B cell (primary cell): ENCODE measurements around the gene SMIM36. TPM values are rescaled to one million over a fixed set of nuclear protein-coding genes. Genes with fewer than 3 reads are reported as not detected.

Source experiments
- ATAC-seq: fragments of 200-7000 bp; cut with Tn5 transposase; one replicate; pipeline ENCODE4 v1.10.0; 2021; ENCODE audit warnings: low read depth, mild to moderate bottlenecking, moderate number of reproducible peaks, moderate library complexity
- CTCF ChIA-PET: fragments of 350-600 bp; sonication (Branson Sonifier 250); formaldehyde crosslinking; loops from one replicate; lab custom pipeline; 2021; ENCODE audit warnings: antibody characterized with exemption, inconsistent platforms; lab: Charles Lee
- POLR2A ChIA-PET: fragments of 350-600 bp; sonication (Branson Sonifier 250); formaldehyde crosslinking; loops from one replicate; lab custom pipeline; 2021; ENCODE audit warnings: antibody characterized with exemption; lab: Charles Lee
- DNase-seq: peaks from one replicate; pipeline ENCODE4 v3.0.0; 2013
- H2AFZ ChIP-seq: 2 replicates; pipeline ENCODE4 v1.6.1; 2012; ENCODE audit warnings: mild to moderate bottlenecking, low read depth, low read length; ENCODE audit not compliant: insufficient read depth, poor library complexity, severe bottlenecking
- H3K27ac ChIP-seq, 2 donors: 1 replicate in 1 of 2; 2 replicates in 1 of 2; pipeline ENCODE4 v1.5.1; 2012 to 2013; ENCODE audit warnings: low read length in 2 of 2, mild to moderate bottlenecking in 2 of 2, moderate library complexity in 1 of 2
- H3K27me3 ChIP-seq, 4 experiments: fragments of 200-600 bp in 1 of 4; sonication (generic) in 1 of 4; replicated peaks in 1 of 4; 1 replicate in 2 of 4; 2 replicates in 2 of 4; pipeline versions ENCODE4 v1.6.1 to v1.7.0; 2013 to 2016; ENCODE audit warnings: low read length in 3 of 4, mild to moderate bottlenecking in 2 of 4, mixed read lengths in 1 of 4, moderate library complexity in 1 of 4; ENCODE audit not compliant: insufficient read depth in 4 of 4, control insufficient read depth in 3 of 4; ENCODE audit errors: control extremely low read depth in 1 of 4
- H3K36me3 ChIP-seq, 2 experiments: replicated peaks in 1 of 2; 1 replicate in 1 of 2; 2 replicates in 1 of 2; pipeline versions ENCODE4 v1.6.1 to v1.7.1; 2013; ENCODE audit warnings: low read length in 1 of 2; ENCODE audit not compliant: insufficient read depth in 2 of 2, control insufficient read depth in 1 of 2; ENCODE audit errors: control extremely low read depth in 1 of 2, extremely low read depth in 1 of 2
- H3K4me1 ChIP-seq, 2 donors: fragments of 200-600 bp in 1 of 2; sonication (generic) in 1 of 2; 1 replicate in 1 of 2; 2 replicates in 1 of 2; pipeline versions ENCODE4 v1.5.1 to v1.6.1; 2013 to 2017; ENCODE audit warnings: low read length in 2 of 2; ENCODE audit not compliant: control insufficient read depth in 2 of 2, insufficient read depth in 2 of 2
- H3K4me2 ChIP-seq: replicated peaks from 2 replicates; pipeline ENCODE3; 2012; ENCODE audit warnings: mild to moderate bottlenecking, low read depth, low read length; ENCODE audit not compliant: poor library complexity, severe bottlenecking
- H3K4me3 ChIP-seq, 5 experiments: fragments of 200-600 bp in 1 of 5; sonication (generic) in 1 of 5; 1 replicate in 3 of 5; 2 replicates in 2 of 5; pipeline versions ENCODE4 v1.5.1 to v1.7.0; 2011 to 2016; ENCODE audit warnings: low read length in 4 of 5, mild to moderate bottlenecking in 4 of 5, low read depth in 2 of 5, control low read depth in 1 of 5, moderate library complexity in 1 of 5; ENCODE audit not compliant: insufficient read depth in 1 of 5; ENCODE audit errors: control extremely low read depth in 1 of 5, extremely low read depth in 1 of 5
- H3K79me2 ChIP-seq: fragments of 200-600 bp; sonication (generic); one replicate; pipeline ENCODE4 v1.6.0; 2016; ENCODE audit warnings: low read length; ENCODE audit not compliant: control insufficient read depth, insufficient read depth
- H3K9ac ChIP-seq: fragments of 200-600 bp; sonication (generic); 2 replicates; pipeline ENCODE4 v1.6.1; 2017; ENCODE audit warnings: mild to moderate bottlenecking, low read length, moderate library complexity
- H3K9me3 ChIP-seq, 3 donors: one replicate each; pipeline versions ENCODE4 v1.6.1 to v1.7.1; 2013; ENCODE audit warnings: low read length in 2 of 3; ENCODE audit not compliant: control insufficient read depth in 2 of 3, insufficient read depth in 1 of 3; ENCODE audit errors: control extremely low read depth in 1 of 3
- H4K20me1 ChIP-seq: 2 replicates; pipeline ENCODE4 v1.6.0; 2012; ENCODE audit warnings: mild to moderate bottlenecking, low read length; ENCODE audit not compliant: insufficient read depth, control insufficient read depth, poor library complexity, severe bottlenecking
- H3K27ac Mint-ChIP-seq: one replicate; pipeline ENCODE4 v1.8.0; 2021; ENCODE audit warnings: mixed read lengths
- H3K27me3 Mint-ChIP-seq: one replicate; pipeline ENCODE4 v1.8.0; 2021; ENCODE audit warnings: mixed read lengths
- H3K4me1 Mint-ChIP-seq: one replicate; pipeline ENCODE4 v1.8.0; 2021; ENCODE audit warnings: mixed read lengths
- H3K4me3 Mint-ChIP-seq: one replicate; pipeline ENCODE4 v1.8.0; 2021; ENCODE audit warnings: mixed read lengths
- H3K9me3 Mint-ChIP-seq: one replicate; pipeline ENCODE4 v1.8.0; 2022; ENCODE audit warnings: mixed read lengths; ENCODE audit not compliant: insufficient read depth
- EZH2 ChIP-seq: IDR thresholded peaks from 2 replicates; pipeline ENCODE4 v1.6.1; 2012; ENCODE audit warnings: borderline replicate concordance, low read depth, mild to moderate bottlenecking, moderate library complexity, low read length; ENCODE audit not compliant: insufficient read depth, poor library complexity, severe bottlenecking
- WGBS: methylation state at CpG from one replicate; pipeline ENCODE4 v1.1.5; 2013; ENCODE audit warnings: missing lambda C conversion rate; ENCODE audit not compliant: insufficient coverage; 5-methylcytosine and 5-hydroxymethylcytosine counted together
- intact Hi-C: fragments of 100-400 bp; cut with micrococcal nuclease; formaldehyde crosslinking; loops from one replicate; pipeline ENCODE4 v1.10.0; 2022
- polyA plus RNA-seq: library from polyadenylated mRNA; depleted of rRNA; stranded (reverse); fragments of >200 nt; gene quantifications from 2 replicates; pipeline ENCODE4 v1.2.3, GENCODE V29; 2012
- total RNA-seq, 2 donors: library from RNA; stranded (reverse); fragments of 120-200 nt in 1 of 2; gene quantifications; 1 replicate in 1 of 2; 2 replicates in 1 of 2; pipeline versions ENCODE4 v1.2.3 to v1.2.4, GENCODE V29; 2013 to 2022
- TF ChIP-seq, protein P1 (sequence below): fragments of 200-600 bp; IDR thresholded peaks from one replicate; pipeline ENCODE4 v1.8.0; 2022; ENCODE audit warnings: antibody characterized with exemption, mild to moderate bottlenecking

Gene SMIM36
- total and polyA plus RNA-seq, 2 donors (not counting 1 experiment from before 2014, with no cell fraction given), result not detected

DNA sequence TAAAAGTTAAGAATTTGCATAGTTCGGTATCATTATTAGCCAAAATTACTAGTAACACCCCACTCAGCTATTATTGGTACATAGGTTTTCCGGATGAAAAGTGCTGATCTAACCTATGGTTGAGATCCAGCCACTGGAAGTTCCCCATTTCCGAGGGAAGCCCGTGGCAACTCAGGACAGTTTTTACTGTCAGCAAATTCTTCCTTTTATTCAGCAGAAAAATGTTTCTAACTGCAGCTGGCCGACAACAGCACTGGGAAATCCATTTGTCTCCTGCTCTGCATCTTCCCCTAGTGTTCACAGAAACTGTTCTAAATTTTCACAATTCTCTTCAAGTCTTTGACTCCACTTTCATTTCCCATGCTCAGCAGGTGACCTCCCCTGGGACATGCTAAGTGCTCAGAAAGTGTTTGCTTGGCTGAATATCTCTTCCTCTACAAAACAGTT is 74.1 kb downstream of the SMIM36 start:
- peak overlapping the region; percentile 76 for H3K27ac Mint-ChIP-seq
- intact Hi-C loops, result loop anchor here (1.0 kb wide), 1 partner anchor 17 kb away; no protein-coding TSS in a partner anchor

More for the DNA sequence above, 74.1 kb downstream of the SMIM36 start:
- ATAC-seq (peak; percentile 95), DNase-seq (peak; percentile 90)
- H3K27ac ChIP-seq, result peak overlapping the region; percentile 60 to 64
- Mint-ChIP-seq H3K4me3 (peak overlapping the region; percentile 52), H3K9me3 (no peaks in the 10 kb centered on the region), H3K4me1 (peaks cover 40% of the 10 kb centered on the region), H3K27me3 (no peaks in the 10 kb centered on the region)
- 0% methylated on average over 4 of the region's 5 CpGs for WGBS
- H2AFZ ChIP-seq, result no peak overlapping the region
- peak overlapping the region; percentile 70 for H3K4me2 ChIP-seq
- peak overlapping the region; percentile 34 for H3K9ac ChIP-seq
- H3K9me3 ChIP-seq, result no peaks in the 10 kb centered on the region
- ChIA-PET CTCF (interaction anchor here (0.6 to 2.5 kb wide), 10 partner anchors 12 to 80 kb away, joined by 3 to 16 read pairs (median 3); partner anchors contain the start of genes MMD and SMIM36), POLR2A (interaction anchor here (1.8 kb wide), 1 partner anchor 16 kb away, joined by 11 read pairs; the partner anchor contains the start of gene MMD)
- H4K20me1 ChIP-seq, result no peaks in the 10 kb centered on the region
- H3K79me2 ChIP-seq, result no peaks in the 10 kb centered on the region
- TF ChIP-seq, protein P1, sequence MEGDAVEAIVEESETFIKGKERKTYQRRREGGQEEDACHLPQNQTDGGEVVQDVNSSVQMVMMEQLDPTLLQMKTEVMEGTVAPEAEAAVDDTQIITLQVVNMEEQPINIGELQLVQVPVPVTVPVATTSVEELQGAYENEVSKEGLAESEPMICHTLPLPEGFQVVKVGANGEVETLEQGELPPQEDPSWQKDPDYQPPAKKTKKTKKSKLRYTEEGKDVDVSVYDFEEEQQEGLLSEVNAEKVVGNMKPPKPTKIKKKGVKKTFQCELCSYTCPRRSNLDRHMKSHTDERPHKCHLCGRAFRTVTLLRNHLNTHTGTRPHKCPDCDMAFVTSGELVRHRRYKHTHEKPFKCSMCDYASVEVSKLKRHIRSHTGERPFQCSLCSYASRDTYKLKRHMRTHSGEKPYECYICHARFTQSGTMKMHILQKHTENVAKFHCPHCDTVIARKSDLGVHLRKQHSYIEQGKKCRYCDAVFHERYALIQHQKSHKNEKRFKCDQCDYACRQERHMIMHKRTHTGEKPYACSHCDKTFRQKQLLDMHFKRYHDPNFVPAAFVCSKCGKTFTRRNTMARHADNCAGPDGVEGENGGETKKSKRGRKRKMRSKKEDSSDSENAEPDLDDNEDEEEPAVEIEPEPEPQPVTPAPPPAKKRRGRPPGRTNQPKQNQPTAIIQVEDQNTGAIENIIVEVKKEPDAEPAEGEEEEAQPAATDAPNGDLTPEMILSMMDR, result peak; percentile 33
- no peak for TF ChIP-seq EZH2
- H3K4me3 ChIP-seq, result peak overlapping the region in 4 of 5 experiments; percentile 12 to 36 (median 26)
- H3K27me3 ChIP-seq, result peaks cover 0 to 13% (median 4%) of the 10 kb centered on the region in 4 experiments
- peaks cover 20 to 22% of the 10 kb centered on the region in 2 donors for H3K4me1 ChIP-seq
- no peaks in the 10 kb centered on the region for H3K36me3 ChIP-seq
